Vagina (tissue), 2 donors: ENCODE results near the gene CHRDL1.

Experiments
- CTCF ChIP-seq, 3 experiments: fragments of 450-650 bp in 2 of 3; fragments of 200-600 bp in 1 of 3; sonication (generic) in 1 of 3; IDR thresholded peaks; one replicate each; pipeline ENCODE4 v1.5.1; 2017 to 2019; ENCODE audit warnings: antibody characterized with exemption in 3 of 3, mild to moderate bottlenecking in 2 of 3, moderate library complexity in 2 of 3
- POLR2A ChIP-seq, 2 donors: fragments of 450-650 bp; IDR thresholded peaks; one replicate each; pipeline ENCODE4 v1.6.1; 2017; ENCODE audit warnings: antibody characterized with exemption in 2 of 2, mild to moderate bottlenecking in 2 of 2, moderate library complexity in 2 of 2

- TF ChIP-seq CTCF (IDR thresholded peaks at IDR 0.05) (no peak), POLR2A (IDR thresholded peaks at IDR 0.05) (no peak)
These were observed 82.0 kb downstream of the CHRDL1 start for GRCh38 chrX:110713666-110714065.
